SK-N-SH (cell line): Measurements from ENCODE around the gene KLHL22. TPM values are rescaled to one million over a fixed set of nuclear protein-coding genes. Genes with fewer than 3 reads are reported as not detected.
"Not testable (repeated sequence)": the region's sequence is repeated elsewhere in the genome, so short reads cannot be mapped to it uniquely, and the experiment has no call there.

Source experiments
- CTCF ChIA-PET: fragments of 300-600, 350-600 bp; formaldehyde crosslinking; extraction: SDS; loops from one replicate; lab custom pipeline; 2021; lab: Yijun Ruan, JAX
- POLR2A ChIA-PET: fragments of 350-600 bp; sonication (Branson Sonifier 250); formaldehyde crosslinking; extraction: SDS; loops from one replicate; lab custom pipeline; 2020; ENCODE audit warnings: antibody characterized with exemption, inconsistent platforms; lab: Yijun Ruan, JAX
- DNase-seq: peaks from one replicate; pipeline ENCODE4 v3.0.0; 2012
- H2AFZ ChIP-seq: fragments of 200-600 bp; sonication (generic); 2 replicates; pipeline ENCODE4 v1.8.1; 2016; ENCODE audit warnings: antibody characterized with exemption, mild to moderate bottlenecking, low read depth
- H3F3A ChIP-seq: fragments of 200-600 bp; sonication (generic); replicated peaks from 2 replicates; pipeline ENCODE3; 2016; ENCODE audit warnings: antibody characterized with exemption, mild to moderate bottlenecking; ENCODE audit not compliant: insufficient read depth
- H3K27ac ChIP-seq, 2 experiments: fragments of 200-500 bp in 1 of 2; fragments of 200-600 bp in 1 of 2; sonication (Bioruptor generic) in 1 of 2; sonication (generic), shearing (Covaris generic) in 1 of 2; 2 replicates each; pipeline versions ENCODE4 v1.5.1 to v1.6.1; 2014 to 2016; ENCODE audit warnings: low read depth in 2 of 2, inconsistent platforms in 1 of 2, low read length in 1 of 2, mild to moderate bottlenecking in 1 of 2, mixed read lengths in 1 of 2
- H3K27me3 ChIP-seq: fragments of 200-600 bp; sonication (generic), shearing (Covaris generic); 2 replicates; pipeline ENCODE4 v1.6.1; 2016; ENCODE audit warnings: mixed run types; ENCODE audit not compliant: insufficient read depth
- H3K36me3 ChIP-seq, 2 experiments: fragments of 200-500 bp in 1 of 2; fragments of 200-600 bp in 1 of 2; sonication (Bioruptor generic) in 1 of 2; sonication (generic) in 1 of 2; replicated peaks in 1 of 2; 2 replicates each; pipeline versions ENCODE3 to v1.5.1; 2014 to 2016; ENCODE audit warnings: low read length in 1 of 2, mild to moderate bottlenecking in 1 of 2; ENCODE audit not compliant: insufficient read depth in 2 of 2, control insufficient read depth in 1 of 2
- H3K4me1 ChIP-seq, 2 experiments: fragments of 200-500 bp in 1 of 2; fragments of 200-600 bp in 1 of 2; sonication (Bioruptor generic) in 1 of 2; sonication (generic), shearing (Covaris generic) in 1 of 2; 2 replicates each; pipeline versions ENCODE4 v1.5.1 to v1.6.1; 2014 to 2016; ENCODE audit warnings: low read depth in 1 of 2, low read length in 1 of 2, mixed run types in 1 of 2; ENCODE audit not compliant: insufficient read depth in 2 of 2, control insufficient read depth in 1 of 2
- H3K4me2 ChIP-seq: fragments of 200-600 bp; sonication (generic), shearing (Covaris generic); 2 replicates; pipeline ENCODE4 v1.6.1; 2017; ENCODE audit warnings: mixed run types
- H3K4me3 ChIP-seq, 2 experiments: fragments of 200-500 bp in 1 of 2; fragments of 200-600 bp in 1 of 2; sonication (Bioruptor generic) in 1 of 2; sonication (generic), shearing (Covaris generic) in 1 of 2; 2 replicates each; pipeline versions ENCODE4 v1.5.1 to v1.8.1; 2014 to 2016; ENCODE audit warnings: low read depth in 2 of 2, inconsistent platforms in 1 of 2, low read length in 1 of 2, mild to moderate bottlenecking in 1 of 2, mixed read lengths in 1 of 2, moderate library complexity in 1 of 2
- H3K79me2 ChIP-seq: fragments of 200-600 bp; sonication (generic); 2 replicates; pipeline ENCODE4 v1.8.1; 2017; ENCODE audit warnings: mild to moderate bottlenecking; ENCODE audit not compliant: insufficient read depth
- H3K9ac ChIP-seq: fragments of 200-600 bp; sonication (generic); 2 replicates; pipeline ENCODE4 v1.6.1; 2017; ENCODE audit warnings: mixed run types
- H3K9me2 ChIP-seq: fragments of 200-600 bp; sonication (generic); 2 replicates; pipeline ENCODE4 v1.6.1; 2017; ENCODE audit warnings: mixed run types
- H3K9me3 ChIP-seq: fragments of 200-600 bp; sonication (generic); 2 replicates; pipeline ENCODE4 v1.6.1; 2017; ENCODE audit warnings: mixed run types, mild to moderate bottlenecking, moderate library complexity
- H4K20me1 ChIP-seq: fragments of 200-600 bp; sonication (generic); 2 replicates; pipeline ENCODE4 v1.6.1; 2017; ENCODE audit warnings: mild to moderate bottlenecking, mixed run types; ENCODE audit not compliant: insufficient read depth
- FOXM1 ChIP-seq: IDR thresholded peaks from 2 replicates; pipeline ENCODE4 v1.4.0; 2012; ENCODE audit warnings: low read depth, mild to moderate bottlenecking
- JUND ChIP-seq: IDR thresholded peaks from 2 replicates; pipeline ENCODE4 v1.4.0; 2012
- MEF2A ChIP-seq: IDR thresholded peaks from 2 replicates; pipeline ENCODE4 v1.4.0; 2012; ENCODE audit warnings: low read depth, borderline replicate concordance
- POLR2AphosphoS5 ChIP-seq: IDR thresholded peaks from 2 replicates; pipeline ENCODE4 v1.6.1; 2012; ENCODE audit warnings: low read depth, low read length
- RCOR1 ChIP-seq: fragments of 150-350 bp; IDR thresholded peaks from 2 replicates; pipeline ENCODE4 v1.6.1; 2017; ENCODE audit warnings: antibody characterized with exemption, low read length
- WGBS: methylation state at CpG from one replicate; pipeline ENCODE4 v1.1.6; 2017; ENCODE audit warnings: low lambda C conversion rate; 5-methylcytosine and 5-hydroxymethylcytosine counted together
- polyA plus RNA-seq, 3 experiments: library from polyadenylated mRNA; depleted of rRNA; stranded (reverse); fragments of >200 nt; gene quantifications; 2 replicates each; pipeline ENCODE4 v1.2.3, GENCODE V29; 2012
- TF ChIP-seq, protein P1 (sequence below): fragments of 150-350 bp; IDR thresholded peaks from 2 replicates; pipeline ENCODE4 v1.6.1; 2016; ENCODE audit warnings: mild to moderate bottlenecking, low read depth, low read length
- TF ChIP-seq, protein P2 (sequence below): IDR thresholded peaks from 2 replicates; pipeline ENCODE4 v1.4.0; 2012; ENCODE audit warnings: low read depth, borderline replicate concordance
- TF ChIP-seq, protein P3 (sequence below): IDR thresholded peaks from 2 replicates; pipeline ENCODE4 v1.4.0; 2012; ENCODE audit warnings: low read depth, borderline replicate concordance

The KLHL22 gene
- polyA plus RNA-seq, 1 of the 3 experiments (the other 2 are of a cell fraction) = 26.5 TPM

DNA sequence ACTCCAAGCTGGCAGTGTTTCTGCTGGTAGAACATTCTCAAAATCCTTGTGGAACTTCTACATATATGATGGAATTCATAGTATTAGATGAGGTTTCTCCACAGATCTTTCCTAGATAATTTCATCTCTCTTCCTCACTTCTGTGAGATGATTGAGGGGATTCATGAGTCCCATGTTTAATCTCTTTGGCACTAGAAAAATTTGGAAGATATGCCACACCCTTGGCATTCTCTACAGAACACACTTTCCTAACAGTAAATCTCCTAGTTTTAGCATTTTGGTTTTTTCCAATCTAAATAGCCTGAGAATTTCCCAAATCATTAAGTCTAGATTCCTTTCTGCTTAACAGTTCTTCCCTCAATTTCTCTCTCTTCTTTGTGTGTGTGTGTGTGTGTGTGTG, 47.1 kb upstream of the KLHL22 start (continued):
- TF ChIP-seq, protein P1, sequence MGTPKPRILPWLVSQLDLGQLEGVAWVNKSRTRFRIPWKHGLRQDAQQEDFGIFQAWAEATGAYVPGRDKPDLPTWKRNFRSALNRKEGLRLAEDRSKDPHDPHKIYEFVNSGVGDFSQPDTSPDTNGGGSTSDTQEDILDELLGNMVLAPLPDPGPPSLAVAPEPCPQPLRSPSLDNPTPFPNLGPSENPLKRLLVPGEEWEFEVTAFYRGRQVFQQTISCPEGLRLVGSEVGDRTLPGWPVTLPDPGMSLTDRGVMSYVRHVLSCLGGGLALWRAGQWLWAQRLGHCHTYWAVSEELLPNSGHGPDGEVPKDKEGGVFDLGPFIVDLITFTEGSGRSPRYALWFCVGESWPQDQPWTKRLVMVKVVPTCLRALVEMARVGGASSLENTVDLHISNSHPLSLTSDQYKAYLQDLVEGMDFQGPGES = no peak
- no peak for TF ChIP-seq JUND
- TF ChIP-seq, protein P2, sequence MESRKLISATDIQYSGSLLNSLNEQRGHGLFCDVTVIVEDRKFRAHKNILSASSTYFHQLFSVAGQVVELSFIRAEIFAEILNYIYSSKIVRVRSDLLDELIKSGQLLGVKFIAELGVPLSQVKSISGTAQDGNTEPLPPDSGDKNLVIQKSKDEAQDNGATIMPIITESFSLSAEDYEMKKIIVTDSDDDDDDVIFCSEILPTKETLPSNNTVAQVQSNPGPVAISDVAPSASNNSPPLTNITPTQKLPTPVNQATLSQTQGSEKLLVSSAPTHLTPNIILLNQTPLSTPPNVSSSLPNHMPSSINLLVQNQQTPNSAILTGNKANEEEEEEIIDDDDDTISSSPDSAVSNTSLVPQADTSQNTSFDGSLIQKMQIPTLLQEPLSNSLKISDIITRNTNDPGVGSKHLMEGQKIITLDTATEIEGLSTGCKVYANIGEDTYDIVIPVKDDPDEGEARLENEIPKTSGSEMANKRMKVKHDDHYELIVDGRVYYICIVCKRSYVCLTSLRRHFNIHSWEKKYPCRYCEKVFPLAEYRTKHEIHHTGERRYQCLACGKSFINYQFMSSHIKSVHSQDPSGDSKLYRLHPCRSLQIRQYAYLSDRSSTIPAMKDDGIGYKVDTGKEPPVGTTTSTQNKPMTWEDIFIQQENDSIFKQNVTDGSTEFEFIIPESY = no peak
- TF ChIP-seq, protein P3, sequence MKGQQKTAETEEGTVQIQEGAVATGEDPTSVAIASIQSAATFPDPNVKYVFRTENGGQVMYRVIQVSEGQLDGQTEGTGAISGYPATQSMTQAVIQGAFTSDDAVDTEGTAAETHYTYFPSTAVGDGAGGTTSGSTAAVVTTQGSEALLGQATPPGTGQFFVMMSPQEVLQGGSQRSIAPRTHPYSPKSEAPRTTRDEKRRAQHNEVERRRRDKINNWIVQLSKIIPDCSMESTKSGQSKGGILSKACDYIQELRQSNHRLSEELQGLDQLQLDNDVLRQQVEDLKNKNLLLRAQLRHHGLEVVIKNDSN = no peak
- no peak for TF ChIP-seq FOXM1

DNA sequence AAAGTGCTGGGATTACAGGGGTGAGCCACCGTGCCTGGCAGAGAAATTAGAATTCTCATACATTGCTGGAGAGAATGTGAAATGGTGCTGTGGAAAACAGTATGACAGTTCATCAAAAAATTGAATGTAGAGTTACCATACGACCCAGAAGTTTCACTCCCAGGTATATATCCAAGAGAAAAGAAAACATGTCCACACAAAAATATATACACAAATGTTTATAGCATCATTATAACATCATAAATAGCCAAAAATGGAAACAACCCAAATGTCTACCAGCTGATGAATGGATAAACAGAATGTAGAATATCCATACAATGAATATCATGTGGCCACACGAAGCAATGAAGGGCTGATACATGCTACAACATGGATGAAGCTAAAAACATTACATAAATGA, 46.5 kb upstream of the KLHL22 start:
- ChIA-PET POLR2A (no interaction called here), CTCF (interaction anchor here (1.4 to 1.8 kb wide), 2 partner anchors 15 to 22 kb away, joined by 3 to 11 read pairs; no protein-coding TSS in a partner anchor)
- WGBS = 96% methylated on average over 3 of the region's 3 CpGs
- no peak overlapping the region for H3K4me2 ChIP-seq
- peaks cover 99% of the 10 kb centered on the region for H3K79me2 ChIP-seq
- H2AFZ ChIP-seq = no peak overlapping the region
- no peaks in the 10 kb centered on the region for H3K27me3 ChIP-seq
- H3K9me3 ChIP-seq = no peaks in the 10 kb centered on the region
- TF ChIP-seq MEF2A (no peak), RCOR1 (no peak), POLR2AphosphoS5 (no peak)
- TF ChIP-seq, protein P3 = no peak
- peaks cover 19 to 61% of the 10 kb centered on the region in 2 experiments for H3K36me3 ChIP-seq
- peaks cover 3% of the 10 kb centered on the region for H3F3A ChIP-seq
- no peaks in the 10 kb centered on the region for H3K9me2 ChIP-seq
- peaks cover 24% of the 10 kb centered on the region for H4K20me1 ChIP-seq
- no peak for DNase-seq
- H3K9ac ChIP-seq = no peak overlapping the region
- no peak overlapping the region for H3K27ac ChIP-seq
- H3K4me3 ChIP-seq = no peak overlapping the region
- H3K4me1 ChIP-seq = peaks cover 0 to 15% of the 10 kb centered on the region in 2 experiments; a peak in 1 of 4 replicates

DNA sequence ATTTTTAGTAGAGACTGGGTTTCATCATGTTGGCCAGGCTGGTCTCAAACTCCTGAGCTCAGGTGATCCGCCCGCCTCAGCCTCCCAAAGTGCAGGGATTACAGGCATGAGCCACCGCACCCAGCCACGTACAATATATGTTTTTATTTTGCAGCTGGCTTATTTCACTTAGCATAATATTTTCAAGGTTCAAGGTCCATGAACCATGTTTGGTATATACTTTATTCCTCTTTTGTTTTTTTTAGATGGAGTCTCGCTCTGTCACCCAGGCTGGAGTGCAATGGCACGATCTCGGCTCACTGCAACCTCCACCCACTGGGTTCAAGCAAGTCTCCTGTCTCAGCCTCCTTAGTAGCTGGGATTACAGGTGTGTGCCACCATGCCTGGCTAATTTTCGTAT, 43.3 kb upstream of the KLHL22 start:
- DNase-seq, POLR2A ChIA-PET, H3K27me3 ChIP-seq, H3K9me2 ChIP-seq, H3K4me2 ChIP-seq, H3K9ac ChIP-seq, H3K27ac ChIP-seq, H3K4me3 ChIP-seq, H2AFZ ChIP-seq, H3F3A ChIP-seq, H3K9me3 ChIP-seq: not testable (repeated sequence)
- H3K36me3 ChIP-seq = peaks cover 16 to 52% of the 10 kb centered on the region in 2 experiments
- peaks cover 98% of the 10 kb centered on the region for H3K79me2 ChIP-seq
- H3K4me1 ChIP-seq = peaks cover 2 to 37% of the 10 kb centered on the region in 2 experiments; a peak in 3 of 4 replicates
- 97% methylated on average over 8 of the region's 8 CpGs for WGBS
- H4K20me1 ChIP-seq = peaks cover 23% of the 10 kb centered on the region
- CTCF ChIA-PET = interaction anchor here (1.2 to 3.8 kb wide), 3 partner anchors 12 to 26 kb away, joined by 3 to 32 read pairs (median 3); no protein-coding TSS in a partner anchor
